CD4-positive, alpha-beta T cell treated with Interleukin-6 at 100 ng/mL for 8 hours (primary cell): ENCODE measurements around the gene ZNF835.

Experiments
- DNase-seq: peaks from one replicate; pipeline ENCODE4 v3.0.0-alpha.2; 2020; ENCODE audit warnings: mixed read lengths, low spot score

ZNF835 gene

DNA sequence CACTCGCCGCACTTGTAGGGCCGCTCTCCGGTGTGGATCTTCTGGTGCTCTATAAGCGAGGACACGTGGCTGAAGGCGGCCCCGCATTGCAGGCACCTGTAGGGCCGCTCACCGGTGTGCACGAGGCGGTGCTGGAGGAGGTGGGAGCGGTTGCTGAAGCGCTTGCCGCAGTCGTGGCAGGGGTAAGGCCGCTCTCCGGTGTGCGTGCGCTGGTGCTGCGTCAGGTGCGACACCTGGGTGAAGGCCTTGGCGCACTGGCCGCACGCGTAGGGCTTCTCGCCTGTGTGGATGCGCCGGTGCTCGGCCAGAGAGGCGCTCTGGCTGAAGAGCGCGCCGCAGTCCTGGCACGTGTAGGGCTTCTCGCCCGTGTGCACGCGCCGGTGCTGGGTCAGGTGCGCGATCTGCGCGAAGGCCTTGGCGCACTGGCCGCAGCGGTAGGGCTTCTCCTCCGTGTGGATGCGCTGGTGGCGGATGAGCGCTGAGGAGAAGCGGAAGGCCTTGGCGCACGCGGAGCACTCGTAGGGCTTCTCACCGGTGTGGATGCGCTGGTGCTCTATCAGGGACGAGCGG is 7.5 kb downstream of the ZNF835 start:
- DNase-seq = no peak

- no peak for DNase-seq
Measured at GRCh38 chr19:56661248-56661647, 10.3 kb downstream of the ZNF835 start.

DNA sequence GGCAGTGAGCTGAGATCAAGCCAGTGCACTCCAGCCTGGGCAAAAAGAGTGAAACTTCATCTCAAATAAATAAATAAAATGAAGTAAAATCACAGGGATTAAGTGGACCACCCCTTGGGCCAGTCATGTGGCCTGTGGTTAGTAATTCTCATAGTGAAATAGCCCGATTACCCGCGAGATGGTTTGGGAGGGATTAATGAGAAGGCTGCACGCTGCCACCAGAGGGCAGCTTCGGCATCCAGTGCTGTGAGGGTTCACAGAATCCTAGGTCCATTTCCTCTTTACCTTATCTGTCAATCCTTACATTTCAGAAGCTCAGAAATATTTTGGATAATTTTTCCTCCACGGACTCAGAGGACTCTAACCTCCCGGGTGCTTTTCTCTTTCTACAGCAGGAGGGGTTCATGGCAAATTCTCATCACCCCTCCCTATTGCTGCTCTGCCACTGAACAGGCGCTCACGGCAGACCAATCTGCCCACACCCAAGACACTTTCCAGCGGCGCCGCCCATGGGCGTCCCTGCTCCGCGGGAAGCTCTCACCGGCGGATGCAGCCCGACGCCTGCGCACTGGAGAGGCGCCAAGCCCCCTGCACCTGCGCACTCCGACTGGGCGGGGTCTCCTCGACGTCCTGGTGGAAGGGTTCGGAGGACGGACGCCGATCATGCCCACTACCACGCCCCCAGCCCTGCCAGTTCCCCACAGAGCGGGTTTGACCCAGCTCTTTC is 11.0 kb downstream of the ZNF835 start:
- DNase-seq = no peak

DNA sequence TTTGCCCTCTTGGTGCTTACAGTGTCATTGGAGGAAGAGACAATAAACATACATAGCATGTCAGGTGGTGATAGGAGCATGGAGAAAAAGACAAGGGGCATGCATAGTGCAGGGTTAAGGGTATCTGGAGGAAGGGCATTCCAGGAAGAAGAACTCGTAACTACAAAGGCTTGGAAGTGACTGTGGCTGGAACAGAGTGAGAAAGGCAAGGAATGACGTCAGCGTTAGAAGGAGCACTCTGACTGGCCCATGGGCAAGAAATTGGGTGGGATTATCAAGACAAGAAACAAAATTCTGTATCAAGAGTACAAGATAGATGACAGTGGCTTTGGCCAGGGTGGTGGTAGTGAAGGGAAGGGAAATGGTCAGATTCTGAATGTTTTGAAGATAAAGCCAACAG is 17.4 kb downstream of the ZNF835 start:
- no peak for DNase-seq

- DNase-seq = no peak
Measured at GRCh38 chr19:56643460-56643955, 28.0 kb downstream of the ZNF835 start.

GRCh38 chr19:56642711-56643459 is 28.7 kb downstream of the ZNF835 start, which contains the start of gene SMIM17:
TSS of gene SMIM17 (plus strand) at chr19:56643159. CDS start at chr19:56645668, 2,509 bp downstream.
- DNase-seq = no peak

GRCh38 chr19:56639217-56639616 is 32.3 kb downstream of the ZNF835 start:
- DNase-seq = no peak

DNA sequence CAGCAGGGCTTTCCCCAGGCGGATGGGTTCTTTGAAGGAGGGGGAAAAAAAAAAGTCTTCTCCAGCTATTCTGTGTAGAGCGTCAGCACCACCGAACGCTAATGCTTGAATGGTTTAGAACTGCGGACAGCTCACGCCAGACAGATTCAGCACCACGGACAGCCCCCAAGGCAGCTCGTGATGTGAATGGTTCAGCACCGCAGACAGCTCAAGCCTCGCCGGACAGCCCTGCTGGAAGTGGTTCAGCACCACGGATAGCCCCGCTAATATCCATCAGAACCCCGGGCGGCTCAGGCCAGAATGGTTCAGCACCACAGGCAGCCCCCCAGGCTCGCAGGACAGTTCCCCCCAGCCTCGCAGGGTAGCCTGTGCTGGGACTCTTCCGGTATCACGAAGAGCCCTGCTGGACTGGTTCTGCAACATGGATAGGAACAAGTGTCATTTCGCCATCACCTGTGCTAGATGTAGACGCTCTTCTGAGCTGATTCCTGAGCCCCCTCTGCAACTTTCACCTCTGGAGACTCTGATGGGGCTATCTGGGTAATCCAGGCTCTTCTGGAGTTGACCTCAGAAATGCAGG is 33.5 kb downstream of the ZNF835 start:
- no peak for DNase-seq

DNA sequence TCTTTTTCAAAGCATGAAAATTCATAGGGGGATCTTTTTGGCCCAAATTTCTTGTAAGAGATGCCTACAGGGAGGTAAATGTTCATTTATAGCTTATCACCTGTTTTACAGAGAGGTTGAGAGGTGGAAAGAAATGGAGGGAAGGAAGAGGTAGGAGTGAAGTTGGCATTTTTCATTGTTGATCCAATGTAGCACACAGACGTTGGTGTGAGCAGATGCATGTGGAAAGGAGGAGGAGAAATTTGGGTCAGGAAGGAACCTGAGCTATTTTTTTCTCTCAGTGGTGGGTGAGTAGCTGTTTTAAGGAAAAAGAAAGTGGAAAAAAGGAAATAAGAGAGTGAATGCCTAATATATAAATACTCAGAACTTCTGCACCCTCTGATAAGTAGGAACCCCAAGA is 38.5 kb downstream of the ZNF835 start:
- DNase-seq = no peak

GRCh38 chr19:56625708-56626107 is 45.8 kb downstream of the ZNF835 start:
- DNase-seq = no peak

DNA sequence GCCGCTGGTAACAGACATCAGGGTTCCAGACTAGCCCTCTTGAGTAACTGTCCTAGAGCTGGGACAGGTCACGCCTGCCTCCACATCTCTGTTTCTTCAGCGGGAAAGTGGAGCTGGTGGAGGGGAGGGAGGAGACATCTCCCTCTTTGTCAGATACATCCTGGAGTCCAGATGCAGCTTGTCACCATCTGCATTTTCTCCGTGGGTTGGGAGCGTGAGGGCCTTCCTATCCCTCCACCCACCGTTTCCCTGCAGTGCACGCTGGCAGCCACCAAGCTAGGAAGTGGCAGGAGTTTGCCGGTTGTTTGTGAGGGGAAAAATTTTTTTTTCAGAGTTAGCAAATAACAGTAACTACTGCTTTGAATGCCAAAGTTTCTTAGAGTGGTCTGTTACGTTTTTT is 48.6 kb downstream of the ZNF835 start:
- no peak for DNase-seq

- DNase-seq = no peak
Measured at GRCh38 chr19:56622374-56622773, 49.2 kb downstream of the ZNF835 start.

- DNase-seq = no peak
Measured at GRCh38 chr19:56619121-56619520, 52.4 kb downstream of the ZNF835 start.

DNA sequence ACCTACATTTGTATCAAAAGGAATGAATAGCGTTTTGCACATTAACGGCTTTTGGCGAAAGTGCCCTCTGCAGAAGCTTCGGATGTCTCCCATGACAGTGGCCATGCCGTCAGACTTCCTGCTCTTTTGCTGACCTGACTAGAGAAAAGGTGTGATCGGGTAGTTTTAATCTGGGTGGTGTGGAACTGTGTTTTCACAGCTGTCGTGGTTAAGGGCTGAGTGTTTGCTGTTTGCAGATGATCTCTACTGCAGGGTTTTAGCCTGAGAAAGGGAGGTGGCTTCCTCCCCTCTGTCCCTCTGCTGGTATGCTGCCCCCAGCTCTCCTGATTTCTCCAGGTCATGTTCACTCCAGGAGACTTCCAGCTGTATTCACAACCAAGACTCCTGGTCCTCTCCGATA is 54.0 kb downstream of the ZNF835 start:
- DNase-seq = no peak

DNA sequence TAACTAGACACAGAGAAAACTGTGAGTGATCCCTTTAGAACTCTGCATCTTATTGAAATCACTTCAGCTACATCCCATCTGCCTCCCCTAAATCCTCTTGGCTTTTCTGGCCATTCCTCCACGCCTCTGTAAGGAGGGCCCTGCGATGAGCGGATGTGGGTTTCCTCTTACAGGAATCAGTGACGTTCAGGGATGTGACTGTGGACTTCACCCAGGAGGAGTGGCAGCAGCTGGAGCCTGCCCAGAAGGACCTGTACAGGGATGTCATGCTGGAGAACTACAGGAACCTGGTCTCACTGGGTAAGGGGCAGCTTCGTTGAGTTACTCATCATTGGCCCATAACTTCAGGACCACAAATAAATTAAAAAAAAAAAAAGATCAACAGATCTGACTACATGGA is 57.9 kb downstream of the ZNF835 start:
- DNase-seq = no peak

DNA sequence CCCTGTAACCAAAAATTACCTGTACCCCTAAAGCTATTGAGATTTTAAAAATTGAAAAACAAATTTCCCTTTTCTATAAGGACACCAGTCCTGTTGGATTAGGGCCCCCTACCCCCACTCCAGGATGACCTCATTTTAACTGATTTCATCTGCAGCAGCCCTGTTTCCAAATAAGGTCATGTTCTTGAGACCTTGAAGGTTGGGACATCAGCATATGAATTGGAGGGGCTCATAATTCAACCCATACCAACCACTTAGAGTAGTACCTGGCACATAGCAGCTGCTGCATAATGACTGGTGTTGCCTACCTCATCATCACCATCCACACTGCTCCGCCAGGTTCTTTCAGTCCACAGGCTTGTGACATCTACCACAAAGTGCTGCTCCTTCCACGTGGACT is 58.8 kb downstream of the ZNF835 start:
- no peak for DNase-seq
